Measurements from ENCODE around the gene HPCAL1. TPM values are rescaled to one million over a fixed set of nuclear protein-coding genes. Genes with fewer than 3 reads are reported as not detected.

HPCAL1 gene
- polyA plus RNA-seq, 1 donor from 2014 or later = 63.4 TPM

DNA sequence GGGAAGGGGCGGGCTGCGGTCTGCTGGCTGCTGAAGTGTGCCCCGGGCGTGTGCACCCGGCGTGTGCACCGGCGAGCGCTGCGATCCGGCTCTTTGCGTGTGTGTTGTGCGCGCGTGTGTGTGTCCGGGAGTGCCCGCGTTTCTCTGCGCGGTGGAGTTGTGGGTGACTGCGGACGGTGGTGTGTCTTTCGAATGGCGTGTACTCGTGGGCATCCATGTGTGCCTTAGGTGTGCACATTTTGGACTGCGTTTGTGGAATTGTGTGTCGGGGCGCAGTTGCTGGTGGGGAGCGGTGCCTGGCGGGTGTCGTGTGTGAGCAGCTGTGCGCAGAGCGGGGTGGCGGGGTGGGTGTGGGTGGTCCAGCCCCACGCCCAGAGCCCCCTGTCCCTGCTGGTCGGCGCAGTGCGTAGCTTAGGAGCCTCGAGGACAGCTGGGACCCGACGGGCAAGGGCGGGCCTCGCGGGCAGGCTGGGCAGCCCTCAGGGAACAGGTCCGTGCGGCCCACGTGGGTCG is 533 bp downstream of the HPCAL1 start:
- no peaks in the 10 kb centered on the region for H3K79me2 ChIP-seq (replicated peaks; ENCODE audit: insufficient read depth, low read length)
- no peaks in the 10 kb centered on the region for H3K9me3 ChIP-seq (ENCODE audit: low read length)
- H3K27ac ChIP-seq (ENCODE audit: low read length) = no peak overlapping the region
- no peaks in the 10 kb centered on the region for H4K20me1 ChIP-seq (ENCODE audit: insufficient read depth)
- H3K27me3 ChIP-seq (ENCODE audit: insufficient read depth, low read depth, low read length) = peaks cover 31% of the 10 kb centered on the region
- H3K4me2 ChIP-seq (ENCODE audit: low read length) = peak overlapping the region; percentile 62
- TF ChIP-seq, protein P1, sequence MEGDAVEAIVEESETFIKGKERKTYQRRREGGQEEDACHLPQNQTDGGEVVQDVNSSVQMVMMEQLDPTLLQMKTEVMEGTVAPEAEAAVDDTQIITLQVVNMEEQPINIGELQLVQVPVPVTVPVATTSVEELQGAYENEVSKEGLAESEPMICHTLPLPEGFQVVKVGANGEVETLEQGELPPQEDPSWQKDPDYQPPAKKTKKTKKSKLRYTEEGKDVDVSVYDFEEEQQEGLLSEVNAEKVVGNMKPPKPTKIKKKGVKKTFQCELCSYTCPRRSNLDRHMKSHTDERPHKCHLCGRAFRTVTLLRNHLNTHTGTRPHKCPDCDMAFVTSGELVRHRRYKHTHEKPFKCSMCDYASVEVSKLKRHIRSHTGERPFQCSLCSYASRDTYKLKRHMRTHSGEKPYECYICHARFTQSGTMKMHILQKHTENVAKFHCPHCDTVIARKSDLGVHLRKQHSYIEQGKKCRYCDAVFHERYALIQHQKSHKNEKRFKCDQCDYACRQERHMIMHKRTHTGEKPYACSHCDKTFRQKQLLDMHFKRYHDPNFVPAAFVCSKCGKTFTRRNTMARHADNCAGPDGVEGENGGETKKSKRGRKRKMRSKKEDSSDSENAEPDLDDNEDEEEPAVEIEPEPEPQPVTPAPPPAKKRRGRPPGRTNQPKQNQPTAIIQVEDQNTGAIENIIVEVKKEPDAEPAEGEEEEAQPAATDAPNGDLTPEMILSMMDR (IDR thresholded peaks at IDR 0.05; ENCODE audit: poor library complexity, severe bottlenecking) = no peak
- TF ChIP-seq EZH2 (IDR thresholded peaks at IDR 0.05; ENCODE audit: borderline replicate concordance, insufficient read depth, low read length, poor library complexity, severe bottlenecking) = no peak
- TF ChIP-seq MXI1 (conservative IDR thresholded peaks at IDR 0.05; ENCODE audit: poor library complexity, severe bottlenecking) = peak; percentile 82
- TF ChIP-seq, protein P2, sequence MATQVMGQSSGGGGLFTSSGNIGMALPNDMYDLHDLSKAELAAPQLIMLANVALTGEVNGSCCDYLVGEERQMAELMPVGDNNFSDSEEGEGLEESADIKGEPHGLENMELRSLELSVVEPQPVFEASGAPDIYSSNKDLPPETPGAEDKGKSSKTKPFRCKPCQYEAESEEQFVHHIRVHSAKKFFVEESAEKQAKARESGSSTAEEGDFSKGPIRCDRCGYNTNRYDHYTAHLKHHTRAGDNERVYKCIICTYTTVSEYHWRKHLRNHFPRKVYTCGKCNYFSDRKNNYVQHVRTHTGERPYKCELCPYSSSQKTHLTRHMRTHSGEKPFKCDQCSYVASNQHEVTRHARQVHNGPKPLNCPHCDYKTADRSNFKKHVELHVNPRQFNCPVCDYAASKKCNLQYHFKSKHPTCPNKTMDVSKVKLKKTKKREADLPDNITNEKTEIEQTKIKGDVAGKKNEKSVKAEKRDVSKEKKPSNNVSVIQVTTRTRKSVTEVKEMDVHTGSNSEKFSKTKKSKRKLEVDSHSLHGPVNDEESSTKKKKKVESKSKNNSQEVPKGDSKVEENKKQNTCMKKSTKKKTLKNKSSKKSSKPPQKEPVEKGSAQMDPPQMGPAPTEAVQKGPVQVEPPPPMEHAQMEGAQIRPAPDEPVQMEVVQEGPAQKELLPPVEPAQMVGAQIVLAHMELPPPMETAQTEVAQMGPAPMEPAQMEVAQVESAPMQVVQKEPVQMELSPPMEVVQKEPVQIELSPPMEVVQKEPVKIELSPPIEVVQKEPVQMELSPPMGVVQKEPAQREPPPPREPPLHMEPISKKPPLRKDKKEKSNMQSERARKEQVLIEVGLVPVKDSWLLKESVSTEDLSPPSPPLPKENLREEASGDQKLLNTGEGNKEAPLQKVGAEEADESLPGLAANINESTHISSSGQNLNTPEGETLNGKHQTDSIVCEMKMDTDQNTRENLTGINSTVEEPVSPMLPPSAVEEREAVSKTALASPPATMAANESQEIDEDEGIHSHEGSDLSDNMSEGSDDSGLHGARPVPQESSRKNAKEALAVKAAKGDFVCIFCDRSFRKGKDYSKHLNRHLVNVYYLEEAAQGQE (IDR thresholded peaks at IDR 0.05; ENCODE audit: borderline replicate concordance) = no peak
- TF ChIP-seq POLR2AphosphoS5 (IDR thresholded peaks at IDR 0.05) = no peak
- peak; percentile 16 for TF ChIP-seq SMC3 (conservative IDR thresholded peaks at IDR 0.05; ENCODE audit: poor library complexity)
- TF ChIP-seq EP300 (conservative IDR thresholded peaks at IDR 0.05; ENCODE audit: poor library complexity, severe bottlenecking) = no peak
- TF ChIP-seq RAD21 (conservative IDR thresholded peaks at IDR 0.05) = peak; percentile 44
- TF ChIP-seq TAF1 (IDR thresholded peaks at IDR 0.05; ENCODE audit: low read depth) = no peak
- H3K9ac ChIP-seq (ENCODE audit: low read length) = peak overlapping the region; percentile 67
- peak overlapping the region; percentile 89 for H3K4me3 ChIP-seq (ENCODE audit: low read length)
- H3F3A ChIP-seq (ENCODE audit: insufficient read depth, low read length, poor library complexity, severe bottlenecking) = no peaks in the 10 kb centered on the region
- no peaks in the 10 kb centered on the region for H3K36me3 ChIP-seq (ENCODE audit: insufficient read depth, low read length)
- no peaks in the 10 kb centered on the region for H3K9me2 ChIP-seq (ENCODE audit: insufficient read depth, low read length)
- peak overlapping the region; percentile 69 for H2AFZ ChIP-seq (ENCODE audit: low read depth, low read length)

DNA sequence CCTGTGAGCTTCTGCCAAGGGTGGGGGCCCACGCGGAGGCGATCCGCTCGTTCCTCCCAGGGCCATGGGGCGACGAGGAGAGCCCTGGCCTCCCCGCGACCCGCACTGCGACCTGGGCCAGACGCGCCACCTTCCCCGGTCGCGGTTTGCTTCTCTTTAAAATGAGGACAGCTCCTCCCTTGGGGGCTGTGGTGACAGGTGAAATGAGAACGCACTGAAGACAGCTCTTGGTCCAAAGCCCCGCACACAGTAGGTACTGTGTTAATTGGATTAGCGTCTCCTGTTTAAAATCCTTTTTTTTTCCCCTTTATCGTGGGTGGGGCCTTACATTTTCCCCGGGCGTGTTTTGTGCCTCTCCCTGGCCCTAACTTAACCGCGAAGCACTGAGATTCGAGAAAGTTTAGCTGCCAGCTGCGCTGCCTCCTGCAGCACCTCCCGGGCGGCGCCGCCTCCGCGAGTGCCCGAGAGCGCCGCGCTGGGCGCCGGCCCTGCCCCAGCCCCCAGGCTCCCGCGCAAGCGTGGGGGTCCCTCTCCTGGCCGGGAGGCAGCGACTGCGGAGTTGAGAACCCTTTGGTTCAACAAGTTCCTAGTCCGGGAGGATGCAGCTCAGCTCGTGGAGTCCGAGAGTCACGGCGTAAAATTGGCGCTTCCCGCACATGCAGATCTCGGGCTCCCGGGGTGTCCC is 1.1 kb downstream of the HPCAL1 start:
- Histone ChIP-seq H3K9me3 (ENCODE audit: low read length) (no peaks in the 10 kb centered on the region), H3F3A (ENCODE audit: insufficient read depth, low read length, poor library complexity, severe bottlenecking) (no peaks in the 10 kb centered on the region), H3K9me2 (ENCODE audit: insufficient read depth, low read length) (no peaks in the 10 kb centered on the region), H4K20me1 (ENCODE audit: insufficient read depth) (no peaks in the 10 kb centered on the region), H3K9ac (ENCODE audit: low read length) (peak overlapping the region; percentile 67), H3K79me2 (replicated peaks; ENCODE audit: insufficient read depth, low read length) (no peaks in the 10 kb centered on the region), H3K4me2 (ENCODE audit: low read length) (peak overlapping the region; percentile 45), H2AFZ (ENCODE audit: low read depth, low read length) (no peak overlapping the region), H3K27me3 (ENCODE audit: insufficient read depth, low read depth, low read length) (peaks cover 31% of the 10 kb centered on the region), H3K4me3 (ENCODE audit: low read length) (peak overlapping the region; percentile 89), H3K27ac (ENCODE audit: low read length) (no peak overlapping the region), H3K36me3 (ENCODE audit: insufficient read depth, low read length) (no peaks in the 10 kb centered on the region)
- TF ChIP-seq, protein P1 (IDR thresholded peaks at IDR 0.05; ENCODE audit: poor library complexity, severe bottlenecking) = peak; percentile 51
- TF ChIP-seq POLR2AphosphoS5 (IDR thresholded peaks at IDR 0.05) = no peak
- TF ChIP-seq EP300 (conservative IDR thresholded peaks at IDR 0.05; ENCODE audit: poor library complexity, severe bottlenecking) = no peak
- TF ChIP-seq MXI1 (conservative IDR thresholded peaks at IDR 0.05; ENCODE audit: poor library complexity, severe bottlenecking) = no peak
- peak; percentile 47 for TF ChIP-seq RAD21 (conservative IDR thresholded peaks at IDR 0.05)
- TF ChIP-seq TAF1 (IDR thresholded peaks at IDR 0.05; ENCODE audit: low read depth) = no peak
- TF ChIP-seq SMC3 (conservative IDR thresholded peaks at IDR 0.05; ENCODE audit: poor library complexity) = peak; percentile 44
